Measurements from ENCODE around the gene LYSMD3. TPM values are rescaled to one million over a fixed set of nuclear protein-coding genes. Genes with fewer than 3 reads are reported as not detected.

Gene LYSMD3
- total and polyA plus RNA-seq, 10 of the 15 experiments (the other 5 are each of a cell fraction or from before 2014, with no cell fraction given) = 3.9 to 22.5 (median 12.6) TPM

DNA sequence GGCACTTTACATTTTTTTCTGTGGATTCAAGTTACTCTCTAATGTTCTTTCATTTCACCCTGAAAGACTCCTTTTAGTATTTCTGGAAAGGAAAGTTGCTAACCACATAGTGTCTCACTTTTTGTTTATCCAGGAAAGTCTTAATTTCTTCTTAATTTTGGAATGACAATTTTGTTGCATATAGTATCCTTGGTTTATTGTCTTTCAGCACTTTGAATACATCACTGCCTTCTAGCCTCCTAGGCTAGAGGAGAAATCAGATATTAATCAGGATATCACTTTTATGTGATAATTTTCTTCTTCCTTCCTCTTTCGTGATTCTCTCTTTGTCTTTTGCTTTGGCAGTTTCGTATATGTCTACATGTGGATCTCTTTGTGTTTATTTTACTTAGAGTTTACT is 40.6 kb upstream of the LYSMD3 start:
- no peak for ATAC-seq
- WGBS (ENCODE audit: insufficient coverage, insufficient replicate concordance, low lambda C conversion rate, missing lambda C conversion rate) = 57% methylated on average over 2 of the region's 2 CpGs
- Histone ChIP-seq H3K79me2 (ENCODE audit: control insufficient read depth, insufficient read depth, low read length) (no peaks in the 10 kb centered on the region), H3K9ac (ENCODE audit: control insufficient read depth, insufficient read depth, low read length) (no peak overlapping the region), H3K4me2 (ENCODE audit: control insufficient read depth, insufficient read depth) (no peak overlapping the region), H3K9me3 (replicated peaks; ENCODE audit: control insufficient read depth, insufficient read depth, low read length) (no peaks in the 10 kb centered on the region; the same call in 2 of the 3 replicates), H3K36me3 (ENCODE audit: control insufficient read depth in 2 of 2, insufficient read depth in 2 of 2, low read length in 1 of 2) (no peaks in the 10 kb centered on the region), H4K20me1 (ENCODE audit: control insufficient read depth, insufficient read depth) (no peaks in the 10 kb centered on the region), H3K27me3 (replicated peaks in 1 of 2; ENCODE audit: control insufficient read depth in 2 of 2, insufficient read depth in 2 of 2, low read length in 1 of 2) (no peaks in the 10 kb centered on the region), H3K4me1 (ENCODE audit: control insufficient read depth, insufficient read depth, low read length) (no peaks in the 10 kb centered on the region), H3K27ac (ENCODE audit: control insufficient read depth, insufficient read depth) (no peak overlapping the region), H3K4me3 (no peak overlapping the region), H2AFZ (ENCODE audit: control insufficient read depth, low read depth, low read length) (no peak overlapping the region)
- no peak for DNase-seq (ENCODE audit: low read depth, low spot score)
- ChIA-PET CTCF (no interaction called here), SMC1A (ENCODE audit: uncharacterized antibody, unreplicated experiment) (no interaction called here), POLR2A (no interaction called here), RAD21 (ENCODE audit: unreplicated experiment) (no interaction called here)
- BruUV-seq (replicated peaks) = no TSS peak
- intact Hi-C loops (cut with micrococcal nuclease; ENCODE audit: unreplicated experiment) (no loop called here), in situ Hi-C loops (cut with MboI) (no loop called here)
- FAIRE-seq = no peak
- TF ChIP-seq MEF2A (IDR thresholded peaks at IDR 0.05; ENCODE audit: insufficient read depth, low read depth, low read length) (no peak), KDM1A (IDR thresholded peaks at IDR 0.05; ENCODE audit: borderline replicate concordance) (no peak), ZSCAN29 (IDR thresholded peaks at IDR 0.05) (no peak), IKZF1 (conservative IDR thresholded peaks at IDR 0.05) (no peak), MYB (IDR thresholded peaks at IDR 0.05; ENCODE audit: borderline replicate concordance, low read depth, low read length) (no peak), NR2C2 (IDR thresholded peaks at IDR 0.05; ENCODE audit: borderline replicate concordance, control insufficient read depth, insufficient read length, low read depth) (no peak), NBN (IDR thresholded peaks at IDR 0.05) (no peak), IRF5 (IDR thresholded peaks at IDR 0.05; ENCODE audit: borderline replicate concordance) (no peak), ZBED1 (IDR thresholded peaks at IDR 0.05; ENCODE audit: borderline replicate concordance) (no peak), NFIC (IDR thresholded peaks at IDR 0.05; ENCODE audit: low read depth, low read length) (no peak), MXI1 (IDR thresholded peaks at IDR 0.05; ENCODE audit: low read depth, low read length) (no peak), POU2F2 (IDR thresholded peaks at IDR 0.05; ENCODE audit: borderline replicate concordance, low read depth, low read length) (no peak), RFX5 (IDR thresholded peaks at IDR 0.05; ENCODE audit: low read depth, low read length) (no peak), MTA3 (IDR thresholded peaks at IDR 0.05; ENCODE audit: borderline replicate concordance, low read length) (no peak), EGR1 (IDR thresholded peaks at IDR 0.05; ENCODE audit: borderline replicate concordance in 1 of 2, low read depth in 2 of 2, low read length in 2 of 2) (no peak), SIN3A (IDR thresholded peaks at IDR 0.05; ENCODE audit: low read depth, low read length) (no peak), CHD1 (IDR thresholded peaks at IDR 0.05; ENCODE audit: low read depth, low read length) (no peak), ZNF24 (IDR thresholded peaks at IDR 0.05) (no peak)
